Fibroblast of mammary gland (primary cell): ENCODE results near the gene FDCSP.

ENCODE experiments used
- DNase-seq: peaks from one replicate; pipeline ENCODE4 v3.0.0-alpha.2; 2010; ENCODE audit warnings: low read depth
- H3K4me3 ChIP-seq: 2 replicates; pipeline ENCODE4 v1.5.1; 2011; ENCODE audit warnings: low read depth, mild to moderate bottlenecking, low read length, moderate library complexity; ENCODE audit not compliant: control insufficient read depth
- CTCF ChIP-seq: conservative IDR thresholded peaks from 2 replicates; pipeline ENCODE4 v1.5.1; 2011; ENCODE audit warnings: low read depth, low read length, inconsistent platforms; ENCODE audit not compliant: control insufficient read depth, insufficient read depth

FDCSP gene

GRCh38 chr4:70277121-70277520, 51.2 kb downstream of the FDCSP start:
- no peak overlapping the region for H3K4me3 ChIP-seq
- no peak for TF ChIP-seq CTCF
- DNase-seq, result no peak

GRCh38 chr4:70280567-70280966, 54.6 kb downstream of the FDCSP start:
- H3K4me3 ChIP-seq, result no peak overlapping the region
- no peak for DNase-seq
- TF ChIP-seq CTCF, result no peak
